HG02571 (cell line): Measurements from ENCODE around the gene YDJC.
"Not testable (repeated sequence)": the region's sequence is repeated elsewhere in the genome, so short reads cannot be mapped to it uniquely, and the experiment has no call there.

Source experiments
- ATAC-seq: cut with Tn5 transposase; IDR thresholded peaks from one replicate; pipeline ENCODE4 v1.9.1; 2021; ENCODE audit warnings: mild to moderate bottlenecking, moderate library complexity; ENCODE audit not compliant: unreplicated experiment

The YDJC gene

GRCh38 chr22:21632931-21633330 is 3.1 kb upstream of the YDJC start:
- no peak for ATAC-seq

- no peak for ATAC-seq
These were observed 2.5 kb upstream of the YDJC start, which contains the start of gene CCDC116 for GRCh38 chr22:21632237-21632895. Gene CCDC116, plus strand, starts transcription at chr22:21632760. Its CDS starts 422 bp downstream, at chr22:21633182.

GRCh38 chr22:21631025-21631424 is 1.2 kb upstream of the YDJC start:
- no peak for ATAC-seq

GRCh38 chr22:21628386-21629254 is 1.2 kb downstream of the YDJC start:
- ATAC-seq: peak; percentile 3

GRCh38 chr22:21626735-21627469 is 2.9 kb downstream of the YDJC start:
- no peak for ATAC-seq

- ATAC-seq: no peak
These were observed 3.6 kb downstream of the YDJC start for GRCh38 chr22:21626073-21626734.

GRCh38 chr22:21624880-21625791 is 4.7 kb downstream of the YDJC start:
- no peak for ATAC-seq

- no peak for ATAC-seq
These were observed 5.5 kb downstream of the YDJC start for GRCh38 chr22:21624120-21624879.

- ATAC-seq: no peak
These were observed 6.2 kb downstream of the YDJC start for GRCh38 chr22:21623648-21623970.

- no peak for ATAC-seq
These were observed 6.7 kb downstream of the YDJC start for GRCh38 chr22:21622919-21623647.

- ATAC-seq: no peak
These were observed 7.6 kb downstream of the YDJC start for GRCh38 chr22:21622011-21622918.

- no peak for ATAC-seq
These were observed 8.8 kb downstream of the YDJC start for GRCh38 chr22:21621025-21621424.

- not testable (repeated sequence) for ATAC-seq
These were observed 12.5 kb downstream of the YDJC start for GRCh38 chr22:21617337-21617736.

GRCh38 chr22:21615731-21616130 is 14.1 kb downstream of the YDJC start:
- ATAC-seq: no peak

GRCh38 chr22:21613553-21614233 is 16.1 kb downstream of the YDJC start:
- ATAC-seq: no peak

- no peak for ATAC-seq
These were observed 17.0 kb downstream of the YDJC start for GRCh38 chr22:21612858-21613257.
